HEK293 (cell line): ENCODE data around the gene LINS1.

Experiments
- CTCF ChIA-PET: fragments of 350-600 bp; formaldehyde crosslinking; extraction: SDS; loops from one replicate; lab custom pipeline; 2021; ENCODE audit warnings: antibody characterized with exemption; lab: Yijun Ruan, JAX
- POLR2A ChIA-PET: fragments of 300-600 bp; formaldehyde crosslinking; extraction: SDS; loops from one replicate; lab custom pipeline; 2020; ENCODE audit warnings: antibody characterized with exemption, inconsistent platforms; lab: Yijun Ruan, JAX
- H3K27ac ChIP-seq: fragments of 200-500 bp; sonication (Bioruptor generic); 2 replicates; pipeline ENCODE4 v1.5.1; 2014; ENCODE audit warnings: low read depth, low read length, control low read depth, inconsistent platforms; ENCODE audit errors: extremely low read depth
- H3K36me3 ChIP-seq, 2 experiments: fragments of 200-500 bp in 1 of 2; sonication (Bioruptor generic) in 1 of 2; 1 replicate in 1 of 2; 2 replicates in 1 of 2; pipeline ENCODE4 v1.5.1; 2014 to 2017; ENCODE audit warnings: inconsistent platforms in 2 of 2, low read length in 2 of 2; ENCODE audit not compliant: control insufficient read depth in 2 of 2, insufficient read depth in 1 of 2
- H3K4me1 ChIP-seq: fragments of 200-500 bp; sonication (Bioruptor generic); 2 replicates; pipeline ENCODE4 v1.5.1; 2014; ENCODE audit warnings: mild to moderate bottlenecking, low read length, inconsistent platforms; ENCODE audit not compliant: control insufficient read depth, insufficient read depth
- H3K4me3 ChIP-seq: 2 replicates; pipeline ENCODE4 v1.5.1; 2011; ENCODE audit warnings: low read depth, mild to moderate bottlenecking, control low read depth, low read length, moderate library complexity
- H3K9me3 ChIP-seq: fragments of 200-500 bp; sonication (Bioruptor generic); 2 replicates; pipeline ENCODE4 v1.5.1; 2014; ENCODE audit warnings: low read depth, low read length, inconsistent platforms; ENCODE audit not compliant: control insufficient read depth, insufficient read depth
- GLI4 ChIP-seq: fragments of 450-650 bp; formaldehyde crosslinking; IDR thresholded peaks from 2 replicates; pipeline ENCODE4 v1.5.1; 2016; ENCODE audit warnings: missing biosample characterization, missing genetic modification characterization
- HOXA7 ChIP-seq: sonication (generic); formaldehyde crosslinking; IDR thresholded peaks from 2 replicates; pipeline ENCODE4 v1.8.1; 2022; ENCODE audit warnings: missing genetic modification reagents, borderline replicate concordance
- IKZF3 ChIP-seq: fragments of 450-650 bp; IDR thresholded peaks from 2 replicates; pipeline ENCODE4 v1.5.0; 2018; ENCODE audit warnings: missing biosample characterization, mild to moderate bottlenecking, missing genetic modification characterization, moderate library complexity
- OVOL3 ChIP-seq: fragments of 450-650 bp; formaldehyde crosslinking; IDR thresholded peaks from 2 replicates; pipeline ENCODE4 v1.5.1; 2016; ENCODE audit warnings: missing biosample characterization, missing genetic modification characterization
- SETDB1 ChIP-seq: IDR thresholded peaks from one replicate; pipeline ENCODE4 v1.6.1; 2017; ENCODE audit warnings: mild to moderate bottlenecking, low read length, moderate library complexity, mixed read lengths; ENCODE audit not compliant: insufficient read length
- SP2 ChIP-seq: fragments of 450-650 bp; formaldehyde crosslinking; IDR thresholded peaks from 2 replicates; pipeline ENCODE4 v1.5.1; 2016; ENCODE audit warnings: missing biosample characterization, missing genetic modification characterization
- SP7 ChIP-seq: fragments of 450-650 bp; formaldehyde crosslinking; IDR thresholded peaks from 2 replicates; pipeline ENCODE4 v1.5.1; 2016; ENCODE audit warnings: missing biosample characterization, missing genetic modification characterization
- ZFP37 ChIP-seq: fragments of 450-650 bp; formaldehyde crosslinking; IDR thresholded peaks from 2 replicates; pipeline ENCODE4 v1.5.1; 2016; ENCODE audit warnings: missing biosample characterization, missing genetic modification characterization
- ZNF138 ChIP-seq: fragments of 450-650 bp; formaldehyde crosslinking; IDR thresholded peaks from 2 replicates; pipeline ENCODE4 v1.5.1; 2016; ENCODE audit warnings: missing biosample characterization, missing genetic modification characterization, borderline replicate concordance
- ZNF140 ChIP-seq: fragments of 450-650 bp; formaldehyde crosslinking; IDR thresholded peaks from 2 replicates; pipeline ENCODE4 v1.5.1; 2016; ENCODE audit warnings: missing biosample characterization, missing genetic modification characterization
- ZNF157 ChIP-seq: fragments of 450-650 bp; formaldehyde crosslinking; IDR thresholded peaks from 2 replicates; pipeline ENCODE4 v1.5.1; 2016; ENCODE audit warnings: missing biosample characterization, missing genetic modification characterization
- ZNF169 ChIP-seq: fragments of 450-650 bp; formaldehyde crosslinking; IDR thresholded peaks from 2 replicates; pipeline ENCODE4 v1.5.1; 2016; ENCODE audit warnings: missing biosample characterization, missing genetic modification characterization
- ZNF174 ChIP-seq: fragments of 450-650 bp; formaldehyde crosslinking; IDR thresholded peaks from 2 replicates; pipeline ENCODE4 v1.5.0; 2017; ENCODE audit warnings: missing biosample characterization, mild to moderate bottlenecking, missing genetic modification characterization
- ZNF274 ChIP-seq, 2 experiments: fragments of 200-500 bp in 1 of 2; fragments of 450-650 bp in 1 of 2; sonication (Bioruptor generic) in 1 of 2; formaldehyde crosslinking in 1 of 2; IDR thresholded peaks; 2 replicates each; pipeline versions ENCODE4 v1.5.1 to v1.6.1; 2014 to 2016; ENCODE audit warnings: borderline replicate concordance in 1 of 2, inconsistent platforms in 1 of 2, low read length in 1 of 2, missing biosample characterization in 1 of 2, missing genetic modification characterization in 1 of 2
- ZNF311 ChIP-seq: fragments of 450-650 bp; formaldehyde crosslinking; IDR thresholded peaks from 2 replicates; pipeline ENCODE4 v1.5.1; 2017; ENCODE audit warnings: missing biosample characterization, missing genetic modification characterization, borderline replicate concordance
- ZNF354C ChIP-seq: fragments of 450-650 bp; formaldehyde crosslinking; IDR thresholded peaks from 2 replicates; pipeline ENCODE4 v1.5.1; 2016; ENCODE audit warnings: missing biosample characterization, missing genetic modification characterization, low read depth, borderline replicate concordance
- ZNF48 ChIP-seq: fragments of 450-650 bp; formaldehyde crosslinking; IDR thresholded peaks from 2 replicates; pipeline ENCODE4 v1.5.1; 2016; ENCODE audit warnings: missing biosample characterization, missing genetic modification characterization
- ZNF529 ChIP-seq: fragments of 450-650 bp; formaldehyde crosslinking; IDR thresholded peaks from 2 replicates; pipeline ENCODE4 v1.5.1; 2017; ENCODE audit warnings: missing genetic modification characterization, missing biosample characterization; ENCODE audit not compliant: insufficient replicate concordance
- ZNF549 ChIP-seq: fragments of 450-650 bp; IDR thresholded peaks from 2 replicates; pipeline ENCODE4 v1.5.1; 2018; ENCODE audit warnings: missing biosample characterization, missing genetic modification characterization, mild to moderate bottlenecking, inconsistent platforms, moderate library complexity
- ZNF558 ChIP-seq: fragments of 450-650 bp; formaldehyde crosslinking; IDR thresholded peaks from 2 replicates; pipeline ENCODE4 v1.5.1; 2016; ENCODE audit warnings: missing biosample characterization, missing genetic modification characterization
- ZNF670 ChIP-seq: fragments of 450-650 bp; formaldehyde crosslinking; IDR thresholded peaks from 2 replicates; pipeline ENCODE4 v1.5.1; 2016; ENCODE audit warnings: missing biosample characterization, missing genetic modification characterization, low read depth
- ZNF747 ChIP-seq: fragments of 450-650 bp; formaldehyde crosslinking; IDR thresholded peaks from 2 replicates; pipeline ENCODE4 v1.5.1; 2016; ENCODE audit warnings: missing biosample characterization, missing genetic modification characterization
- ZNF768 ChIP-seq: fragments of 450-650 bp; formaldehyde crosslinking; IDR thresholded peaks from 2 replicates; pipeline ENCODE4 v1.5.1; 2018; ENCODE audit warnings: missing biosample characterization, mild to moderate bottlenecking, missing genetic modification characterization
- ZNF830 ChIP-seq: fragments of 450-650 bp; IDR thresholded peaks from 2 replicates; pipeline ENCODE4 v1.5.0; 2018; ENCODE audit warnings: missing biosample characterization, missing genetic modification characterization, low read depth, mild to moderate bottlenecking, moderate library complexity
- TF ChIP-seq, protein P1 (sequence below): fragments of 450-650 bp; formaldehyde crosslinking; IDR thresholded peaks from 2 replicates; pipeline ENCODE4; 2016; ENCODE audit warnings: missing biosample characterization, missing genetic modification characterization
- TF ChIP-seq, protein P2 (sequence below): fragments of 450-650 bp; formaldehyde crosslinking; conservative IDR thresholded peaks from 2 replicates; pipeline ENCODE4 v1.5.1; 2016; ENCODE audit warnings: low read depth, missing biosample characterization, missing genetic modification characterization

The LINS1 gene

DNA sequence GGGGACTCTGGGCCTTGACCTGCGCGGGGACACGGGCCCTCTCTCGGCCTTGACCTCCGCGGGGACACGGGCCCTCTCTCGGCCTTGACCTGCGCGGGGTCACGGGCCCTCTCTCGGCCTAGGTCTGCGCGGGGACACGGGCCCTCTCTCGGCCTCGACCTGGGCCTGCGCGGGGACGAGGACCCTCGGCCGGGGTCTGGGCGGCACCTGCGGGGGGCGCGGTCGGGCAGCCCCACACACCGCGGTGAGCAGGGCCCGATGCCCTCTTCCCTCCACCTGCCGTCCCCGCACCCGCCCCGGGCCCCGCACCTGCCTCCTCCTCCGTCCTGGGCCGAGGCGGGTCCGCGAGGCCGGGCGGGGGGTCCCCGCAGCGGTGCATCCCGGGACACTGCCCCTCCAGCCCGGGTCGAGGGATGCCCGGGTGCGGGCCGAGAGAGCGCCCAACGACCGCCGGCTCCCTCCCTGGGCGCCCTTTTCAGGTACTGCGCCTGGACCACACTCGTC lies 57.6 kb downstream of the LINS1 start:
- TF ChIP-seq ZNF274 (IDR thresholded peaks at IDR 0.05; ENCODE audit: low read length) (no peak), ZNF274 (tag by site-specific recombination; IDR thresholded peaks at IDR 0.05; ENCODE audit: borderline replicate concordance) (no peak), GLI4 (tag by site-specific recombination) (no peak), ZNF354C (tag by site-specific recombination) (no peak), ZNF768 (tag by site-specific recombination) (no peak), ZNF48 (tag by site-specific recombination) (no peak), ZNF830 (tag by site-specific recombination) (no peak), IKZF3 (tag by site-specific recombination) (no peak), SETDB1 (no peak), ZNF747 (tag by site-specific recombination) (no peak), ZNF140 (no peak), HOXA7 (CRISPR knock-in tag) (no peak), ZNF670 (tag by site-specific recombination) (no peak), SP7 (tag by site-specific recombination) (no peak)
- TF ChIP-seq, protein P1, sequence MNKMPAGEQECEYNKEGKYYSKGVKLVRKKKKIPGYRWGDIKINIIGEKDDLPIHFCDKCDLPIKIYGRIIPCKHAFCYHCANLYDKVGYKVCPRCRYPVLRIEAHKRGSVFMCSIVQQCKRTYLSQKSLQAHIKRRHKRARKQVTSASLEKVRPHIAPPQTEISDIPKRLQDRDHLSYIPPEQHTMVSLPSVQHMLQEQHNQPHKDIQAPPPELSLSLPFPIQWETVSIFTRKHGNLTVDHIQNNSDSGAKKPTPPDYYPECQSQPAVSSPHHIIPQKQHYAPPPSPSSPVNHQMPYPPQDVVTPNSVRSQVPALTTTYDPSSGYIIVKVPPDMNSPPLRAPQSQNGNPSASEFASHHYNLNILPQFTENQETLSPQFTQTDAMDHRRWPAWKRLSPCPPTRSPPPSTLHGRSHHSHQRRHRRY (tag by site-specific recombination): no peak
- POLR2A ChIA-PET: no interaction called here
- Histone ChIP-seq H3K36me3 (no peaks in the 10 kb centered on the region), H3K4me1 (no peaks in the 10 kb centered on the region), H3K4me3 (no peak overlapping the region), H3K9me3 (no peaks in the 10 kb centered on the region), H3K27ac (no peak overlapping the region)
- CTCF ChIA-PET: no interaction called here

DNA sequence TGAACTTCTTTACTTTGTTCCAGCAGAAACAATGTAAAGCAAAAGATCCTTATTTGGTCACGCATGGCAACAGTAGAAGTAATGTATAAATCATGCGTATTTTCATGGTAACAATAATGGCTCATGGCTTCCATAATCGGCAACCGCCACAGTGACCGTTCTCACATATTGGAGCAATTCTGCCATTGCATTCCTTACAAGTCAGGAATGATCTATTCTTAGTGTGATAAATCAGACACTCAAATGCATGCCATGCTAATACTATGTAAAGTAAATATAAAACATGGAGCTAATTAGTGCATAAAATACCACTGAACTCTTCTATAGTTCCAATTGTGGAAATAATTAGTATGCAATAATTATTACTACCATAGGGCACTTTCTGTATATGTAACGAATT lies 59.7 kb downstream of the LINS1 start:
- POLR2A ChIA-PET: no interaction called here
- CTCF ChIA-PET: interaction anchor here (1.1 kb wide), 1 partner anchor 192 kb away, joined by 4 read pairs; no protein-coding TSS in a partner anchor
- no peak overlapping the region for H3K27ac ChIP-seq
- no peaks in the 10 kb centered on the region for H3K36me3 ChIP-seq
- H3K4me1 ChIP-seq: no peaks in the 10 kb centered on the region
- TF ChIP-seq ZNF311 (tag by site-specific recombination): no peak
- no peak for TF ChIP-seq ZNF169 (tag by site-specific recombination)
- no peak for TF ChIP-seq ZNF549
- TF ChIP-seq ZNF529 (tag by site-specific recombination): no peak
- TF ChIP-seq ZNF157 (tag by site-specific recombination): no peak
- no peak for TF ChIP-seq SP2 (tag by site-specific recombination)
- no peak for TF ChIP-seq OVOL3 (tag by site-specific recombination)
- TF ChIP-seq ZNF138 (tag by site-specific recombination): no peak
- no peak for TF ChIP-seq ZNF558 (tag by site-specific recombination)
- TF ChIP-seq ZNF174 (tag by site-specific recombination): no peak
- TF ChIP-seq ZFP37 (tag by site-specific recombination): no peak
- TF ChIP-seq, protein P2, sequence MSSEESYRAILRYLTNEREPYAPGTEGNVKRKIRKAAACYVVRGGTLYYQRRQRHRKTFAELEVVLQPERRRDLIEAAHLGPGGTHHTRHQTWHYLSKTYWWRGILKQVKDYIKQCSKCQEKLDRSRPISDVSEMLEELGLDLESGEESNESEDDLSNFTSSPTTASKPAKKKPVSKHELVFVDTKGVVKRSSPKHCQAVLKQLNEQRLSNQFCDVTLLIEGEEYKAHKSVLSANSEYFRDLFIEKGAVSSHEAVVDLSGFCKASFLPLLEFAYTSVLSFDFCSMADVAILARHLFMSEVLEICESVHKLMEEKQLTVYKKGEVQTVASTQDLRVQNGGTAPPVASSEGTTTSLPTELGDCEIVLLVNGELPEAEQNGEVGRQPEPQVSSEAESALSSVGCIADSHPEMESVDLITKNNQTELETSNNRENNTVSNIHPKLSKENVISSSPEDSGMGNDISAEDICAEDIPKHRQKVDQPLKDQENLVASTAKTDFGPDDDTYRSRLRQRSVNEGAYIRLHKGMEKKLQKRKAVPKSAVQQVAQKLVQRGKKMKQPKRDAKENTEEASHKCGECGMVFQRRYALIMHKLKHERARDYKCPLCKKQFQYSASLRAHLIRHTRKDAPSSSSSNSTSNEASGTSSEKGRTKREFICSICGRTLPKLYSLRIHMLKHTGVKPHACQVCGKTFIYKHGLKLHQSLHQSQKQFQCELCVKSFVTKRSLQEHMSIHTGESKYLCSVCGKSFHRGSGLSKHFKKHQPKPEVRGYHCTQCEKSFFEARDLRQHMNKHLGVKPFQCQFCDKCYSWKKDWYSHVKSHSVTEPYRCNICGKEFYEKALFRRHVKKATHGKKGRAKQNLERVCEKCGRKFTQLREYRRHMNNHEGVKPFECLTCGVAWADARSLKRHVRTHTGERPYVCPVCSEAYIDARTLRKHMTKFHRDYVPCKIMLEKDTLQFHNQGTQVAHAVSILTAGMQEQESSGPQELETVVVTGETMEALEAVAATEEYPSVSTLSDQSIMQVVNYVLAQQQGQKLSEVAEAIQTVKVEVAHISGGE (tag by site-specific recombination): no peak
- no peaks in the 10 kb centered on the region for H3K9me3 ChIP-seq
- no peak overlapping the region for H3K4me3 ChIP-seq
